A673 (cell line): ENCODE data around the gene C3.

Experiments used
- EZH2 ChIP-seq: fragments of 200-600 bp; sonication (generic); IDR thresholded peaks from 2 replicates; pipeline ENCODE4 v1.6.1; 2017; ENCODE audit warnings: borderline replicate concordance, low read depth, mild to moderate bottlenecking, mixed read lengths, antibody characterized with exemption, low read length; ENCODE audit not compliant: poor library complexity, severe bottlenecking
- TF ChIP-seq, protein P1 (sequence below): fragments of 300-800, 200-600 bp; sonication (generic); conservative IDR thresholded peaks from 2 replicates; pipeline ENCODE4 v1.5.1; 2017; ENCODE audit warnings: low read depth, mild to moderate bottlenecking, antibody characterized with exemption, low read length, moderate library complexity, mixed read lengths

DNA sequence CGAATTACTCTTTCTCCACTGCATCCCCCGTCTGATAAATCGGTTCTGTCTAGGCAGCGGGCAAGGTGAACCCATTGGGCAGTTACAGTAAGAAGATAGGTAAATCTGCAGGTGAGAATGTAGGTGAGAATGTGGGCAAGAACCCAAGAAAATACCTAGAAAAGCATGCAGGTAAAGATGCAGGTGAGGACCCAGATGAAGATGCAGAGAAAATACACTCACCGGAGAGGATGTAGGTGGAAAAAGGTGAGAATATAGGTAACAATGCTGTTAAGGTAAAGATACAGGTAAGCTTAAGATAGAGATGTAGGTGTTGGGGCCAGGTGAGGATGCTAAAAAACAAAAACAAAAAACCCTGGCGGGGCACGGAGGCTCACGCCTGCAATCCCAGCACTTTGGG is 44.2 kb downstream of the C3 start:
- TF ChIP-seq, protein P1, sequence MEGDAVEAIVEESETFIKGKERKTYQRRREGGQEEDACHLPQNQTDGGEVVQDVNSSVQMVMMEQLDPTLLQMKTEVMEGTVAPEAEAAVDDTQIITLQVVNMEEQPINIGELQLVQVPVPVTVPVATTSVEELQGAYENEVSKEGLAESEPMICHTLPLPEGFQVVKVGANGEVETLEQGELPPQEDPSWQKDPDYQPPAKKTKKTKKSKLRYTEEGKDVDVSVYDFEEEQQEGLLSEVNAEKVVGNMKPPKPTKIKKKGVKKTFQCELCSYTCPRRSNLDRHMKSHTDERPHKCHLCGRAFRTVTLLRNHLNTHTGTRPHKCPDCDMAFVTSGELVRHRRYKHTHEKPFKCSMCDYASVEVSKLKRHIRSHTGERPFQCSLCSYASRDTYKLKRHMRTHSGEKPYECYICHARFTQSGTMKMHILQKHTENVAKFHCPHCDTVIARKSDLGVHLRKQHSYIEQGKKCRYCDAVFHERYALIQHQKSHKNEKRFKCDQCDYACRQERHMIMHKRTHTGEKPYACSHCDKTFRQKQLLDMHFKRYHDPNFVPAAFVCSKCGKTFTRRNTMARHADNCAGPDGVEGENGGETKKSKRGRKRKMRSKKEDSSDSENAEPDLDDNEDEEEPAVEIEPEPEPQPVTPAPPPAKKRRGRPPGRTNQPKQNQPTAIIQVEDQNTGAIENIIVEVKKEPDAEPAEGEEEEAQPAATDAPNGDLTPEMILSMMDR = no peak
- no peak for TF ChIP-seq EZH2
